D721Med (cell line): ENCODE measurements around the gene BCAM.
A peak's percentile ranks its signal among the peaks of the same experiment; 100 is the strongest.

ENCODE experiments used
- DNase-seq: peaks from one replicate; pipeline ENCODE4 v3.0.0; 2011; ENCODE audit warnings: low spot score; ENCODE audit not compliant: insufficient read length
- FAIRE-seq: peaks from 2 replicates; lab custom pipeline; 2011; peaks lifted over from hg19 to GRCh38; lab: Jason Lieb, UNC
- TF ChIP-seq, protein P1 (sequence below): IDR thresholded peaks from 2 replicates; pipeline ENCODE4 v1.5.1; 2012; ENCODE audit warnings: mild to moderate bottlenecking, control low read depth; ENCODE audit not compliant: insufficient read depth; ENCODE audit errors: missing control alignments

BCAM gene

GRCh38 chr19:44806291-44806690, 2.6 kb upstream of the BCAM start:
- no peak for DNase-seq
- FAIRE-seq, result no peak
- TF ChIP-seq, protein P1, sequence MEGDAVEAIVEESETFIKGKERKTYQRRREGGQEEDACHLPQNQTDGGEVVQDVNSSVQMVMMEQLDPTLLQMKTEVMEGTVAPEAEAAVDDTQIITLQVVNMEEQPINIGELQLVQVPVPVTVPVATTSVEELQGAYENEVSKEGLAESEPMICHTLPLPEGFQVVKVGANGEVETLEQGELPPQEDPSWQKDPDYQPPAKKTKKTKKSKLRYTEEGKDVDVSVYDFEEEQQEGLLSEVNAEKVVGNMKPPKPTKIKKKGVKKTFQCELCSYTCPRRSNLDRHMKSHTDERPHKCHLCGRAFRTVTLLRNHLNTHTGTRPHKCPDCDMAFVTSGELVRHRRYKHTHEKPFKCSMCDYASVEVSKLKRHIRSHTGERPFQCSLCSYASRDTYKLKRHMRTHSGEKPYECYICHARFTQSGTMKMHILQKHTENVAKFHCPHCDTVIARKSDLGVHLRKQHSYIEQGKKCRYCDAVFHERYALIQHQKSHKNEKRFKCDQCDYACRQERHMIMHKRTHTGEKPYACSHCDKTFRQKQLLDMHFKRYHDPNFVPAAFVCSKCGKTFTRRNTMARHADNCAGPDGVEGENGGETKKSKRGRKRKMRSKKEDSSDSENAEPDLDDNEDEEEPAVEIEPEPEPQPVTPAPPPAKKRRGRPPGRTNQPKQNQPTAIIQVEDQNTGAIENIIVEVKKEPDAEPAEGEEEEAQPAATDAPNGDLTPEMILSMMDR, result no peak

DNA sequence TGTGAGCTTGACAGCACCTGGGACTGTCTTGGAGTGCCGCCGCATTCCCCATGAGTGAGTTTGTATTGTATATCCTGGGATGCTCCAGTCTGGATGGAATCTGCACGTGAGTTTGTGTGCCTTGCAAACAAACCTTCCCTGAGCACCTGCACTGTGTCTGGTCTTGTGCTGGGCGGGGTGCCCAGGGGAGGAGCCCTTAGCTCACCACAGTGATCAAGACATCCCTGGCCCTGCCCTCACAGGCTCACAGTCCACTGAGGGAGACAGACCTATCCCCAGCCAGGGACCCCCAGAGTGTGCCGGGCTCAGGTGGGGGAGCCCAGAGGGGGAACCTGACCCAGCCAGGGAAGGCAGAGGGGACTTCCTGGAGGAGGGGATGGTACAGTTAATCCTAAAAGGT, 1.7 kb upstream of the BCAM start:
- TF ChIP-seq, protein P1, result no peak
- DNase-seq (no peak), FAIRE-seq (no peak)

- TF ChIP-seq, protein P1, result peak; percentile 18
- FAIRE-seq (no peak), DNase-seq (no peak)
These were observed 1.0 kb upstream of the BCAM start for GRCh38 chr19:44807652-44808462.

- FAIRE-seq (no peak), DNase-seq (no peak)
- TF ChIP-seq, protein P1, result no peak
These were observed 802 bp downstream of the BCAM start for GRCh38 chr19:44809577-44810233.

- TF ChIP-seq, protein P1, result no peak
- FAIRE-seq (no peak), DNase-seq (no peak)
These were observed 1.6 kb downstream of the BCAM start for GRCh38 chr19:44810234-44811121.

DNA sequence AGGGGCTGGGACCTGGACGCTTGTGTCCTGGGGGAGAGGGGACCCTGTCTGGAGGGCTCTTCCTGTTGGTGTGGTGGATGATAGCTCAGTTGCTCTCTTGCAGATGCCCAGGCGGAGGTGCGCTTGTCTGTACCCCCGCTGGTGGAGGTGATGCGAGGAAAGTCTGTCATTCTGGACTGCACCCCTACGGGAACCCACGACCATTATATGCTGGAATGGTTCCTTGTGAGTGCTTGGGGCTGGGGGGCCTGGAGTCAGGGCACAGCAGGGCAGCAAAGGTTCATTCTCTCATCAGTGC, 2.2 kb downstream of the BCAM start:
- DNase-seq, result no peak
- no peak for FAIRE-seq
- TF ChIP-seq, protein P1, result no peak
